Measurements from ENCODE around the gene KLHL14.
A peak's percentile ranks its signal among the peaks of the same experiment; 100 is the strongest.

Gene KLHL14

GRCh38 chr18:32777049-32777448 is 4.2 kb upstream of the KLHL14 start:
- peak; percentile 38 for DNase-seq (ENCODE audit: low read depth)
- no peak overlapping the region for H3K4me3 ChIP-seq (ENCODE audit: low read length)
- TF ChIP-seq CTCF (conservative IDR thresholded peaks at IDR 0.05; ENCODE audit: low read depth, low read length), result no peak

GRCh38 chr18:32776561-32776960 is 3.7 kb upstream of the KLHL14 start:
- TF ChIP-seq CTCF (conservative IDR thresholded peaks at IDR 0.05; ENCODE audit: low read depth, low read length), result no peak
- no peak overlapping the region for H3K4me3 ChIP-seq (ENCODE audit: low read length)
- DNase-seq (ENCODE audit: low read depth), result no peak

- no peak for TF ChIP-seq CTCF (conservative IDR thresholded peaks at IDR 0.05; ENCODE audit: low read depth, low read length)
- DNase-seq (ENCODE audit: low read depth), result no peak
- no peak overlapping the region for H3K4me3 ChIP-seq (ENCODE audit: low read length)
Observed at GRCh38 chr18:32775628-32776027, 2.8 kb upstream of the KLHL14 start.

GRCh38 chr18:32773382-32773712 is 524 bp upstream of the KLHL14 start:
- DNase-seq (ENCODE audit: low read depth), result no peak
- no peak overlapping the region for H3K4me3 ChIP-seq (ENCODE audit: low read length)
- TF ChIP-seq CTCF (conservative IDR thresholded peaks at IDR 0.05; ENCODE audit: low read depth, low read length), result no peak

- H3K4me3 ChIP-seq (ENCODE audit: low read length), result peak overlapping the region; percentile 52
- no peak for DNase-seq (ENCODE audit: low read depth)
- TF ChIP-seq CTCF (conservative IDR thresholded peaks at IDR 0.05; ENCODE audit: low read depth, low read length), result no peak
Observed at GRCh38 chr18:32771871-32772580, 797 bp downstream of the KLHL14 start.

- TF ChIP-seq CTCF (conservative IDR thresholded peaks at IDR 0.05; ENCODE audit: low read depth, low read length), result no peak
- DNase-seq (ENCODE audit: low read depth), result no peak
- H3K4me3 ChIP-seq (ENCODE audit: low read length), result peak overlapping the region; percentile 52
Observed at GRCh38 chr18:32771169-32771751, 1.6 kb downstream of the KLHL14 start.

- no peak for DNase-seq (ENCODE audit: low read depth)
- H3K4me3 ChIP-seq (ENCODE audit: low read length), result peak overlapping the region; percentile 52
- no peak for TF ChIP-seq CTCF (conservative IDR thresholded peaks at IDR 0.05; ENCODE audit: low read depth, low read length)
Observed at GRCh38 chr18:32770666-32771168, 2.1 kb downstream of the KLHL14 start.
